NCI-H510A treated with DMSO at 0.1 percent for 48 hours (cell line): ENCODE data around the gene OLFM4.

ENCODE experiments used
- DNase-seq: peaks from one replicate; lab custom pipeline; 2025; lab: John Stamatoyannopoulos, UW

OLFM4 gene

GRCh38 chr13:53014495-53015443 is 13.8 kb upstream of the OLFM4 start:
- no peak for DNase-seq

DNA sequence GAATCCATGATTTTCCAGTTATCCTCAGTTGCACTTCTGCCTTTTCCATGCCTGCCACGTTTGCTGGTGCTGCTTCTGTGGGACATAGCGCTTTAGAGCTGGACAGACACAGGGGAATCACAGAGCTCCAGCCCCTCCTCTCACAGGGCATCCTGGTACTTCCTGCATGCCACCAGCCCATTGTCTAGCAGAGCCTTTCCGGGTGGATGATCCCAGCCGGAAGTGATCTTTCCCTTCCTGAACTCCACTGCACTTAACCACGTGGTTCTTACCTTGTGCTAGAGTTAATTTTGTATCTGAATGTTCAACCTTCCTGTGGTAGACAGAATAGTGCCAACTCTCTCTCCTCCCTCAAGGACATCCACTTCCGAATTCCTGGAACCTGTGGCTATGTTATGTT is 12.6 kb upstream of the OLFM4 start:
- DNase-seq: no peak

DNA sequence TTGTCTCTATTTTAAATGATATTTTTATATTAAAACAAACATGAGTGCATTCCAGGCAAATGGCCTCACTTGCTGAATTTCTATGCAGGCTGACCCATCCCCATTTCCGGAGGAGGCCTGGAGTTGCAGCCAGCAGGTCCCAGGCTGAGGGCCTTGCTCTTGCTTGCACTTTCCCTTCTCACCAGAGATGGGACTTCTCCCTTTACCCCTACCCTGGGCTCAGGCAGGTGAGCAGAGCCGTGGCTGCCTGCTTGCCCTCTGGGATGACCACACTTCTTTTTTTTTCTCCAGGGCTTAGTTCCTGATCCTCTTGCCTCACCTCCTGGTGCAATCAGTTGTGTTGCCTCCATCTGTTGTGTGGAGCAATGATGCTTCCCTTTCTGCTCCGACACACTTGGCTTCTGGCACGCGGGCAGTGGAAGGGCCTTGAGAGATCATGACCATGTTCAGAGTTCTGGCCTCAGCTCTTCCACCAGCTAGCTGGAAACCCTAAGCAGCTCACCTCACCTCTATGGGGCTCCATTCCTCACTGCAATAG is 11.1 kb upstream of the OLFM4 start:
- DNase-seq: no peak

DNA sequence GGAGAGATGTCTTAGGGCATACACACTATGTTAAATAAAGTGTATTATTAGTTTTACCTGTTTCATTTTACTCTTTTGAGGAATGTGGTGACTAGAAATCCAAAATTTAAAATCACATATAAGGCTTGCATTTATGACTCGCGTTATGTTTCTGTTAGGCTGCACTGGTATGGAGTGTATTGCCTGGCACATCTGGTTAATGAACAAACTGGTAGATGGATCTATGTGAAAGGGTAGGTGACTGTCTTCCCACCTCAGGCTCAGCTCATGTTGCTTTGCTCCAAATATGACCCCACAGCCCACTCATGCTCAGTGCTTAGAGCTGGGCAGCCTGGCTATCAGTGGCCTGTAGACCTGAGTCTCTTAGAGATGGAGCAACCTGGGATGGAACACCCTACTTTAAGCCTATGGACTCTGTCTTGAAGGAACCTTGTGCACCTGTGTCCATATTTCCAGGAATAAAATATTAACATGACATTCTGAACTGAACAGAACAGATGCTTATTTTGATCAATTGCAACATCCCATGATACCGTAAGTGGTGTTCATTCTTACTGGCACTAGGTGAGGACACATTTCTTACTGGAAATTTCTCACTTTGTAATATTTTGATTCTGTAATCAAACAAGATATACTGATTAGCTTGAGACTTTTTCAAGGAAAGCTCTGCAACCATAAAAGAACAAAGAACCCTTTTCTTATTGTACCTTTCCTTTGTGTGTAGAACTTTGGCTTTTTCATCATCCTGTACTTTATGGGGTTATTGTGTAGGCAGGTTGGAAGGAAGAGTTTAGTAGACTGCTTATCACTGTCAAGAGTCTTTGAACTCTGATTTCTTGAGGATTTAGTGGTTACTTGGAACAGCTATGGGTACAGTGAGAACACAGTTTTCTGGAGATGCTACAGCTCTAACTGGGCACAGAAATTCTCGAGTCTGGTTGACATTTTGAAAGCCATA is 9.6 kb upstream of the OLFM4 start:
- DNase-seq: no peak

GRCh38 chr13:53020764-53021335 is 7.8 kb upstream of the OLFM4 start:
- no peak for DNase-seq

DNA sequence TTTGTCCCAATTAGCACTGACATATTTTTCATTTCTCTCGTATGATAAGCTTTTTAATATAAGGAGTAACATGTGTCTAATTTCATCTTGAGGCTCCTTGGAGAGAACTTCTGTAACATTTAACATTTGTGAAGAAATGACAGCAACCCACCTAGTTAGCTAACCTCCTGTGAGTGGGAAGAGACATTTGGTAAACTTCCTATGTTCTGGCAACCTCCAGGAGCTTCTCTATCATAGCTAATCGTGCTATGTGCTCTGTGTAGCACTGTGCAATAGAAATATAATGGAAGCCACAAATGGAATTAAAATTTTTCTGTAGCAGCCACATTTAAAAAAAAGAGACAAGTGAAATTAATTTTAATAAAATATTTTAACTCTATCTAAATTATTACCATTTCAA is 5.4 kb upstream of the OLFM4 start:
- no peak for DNase-seq

DNA sequence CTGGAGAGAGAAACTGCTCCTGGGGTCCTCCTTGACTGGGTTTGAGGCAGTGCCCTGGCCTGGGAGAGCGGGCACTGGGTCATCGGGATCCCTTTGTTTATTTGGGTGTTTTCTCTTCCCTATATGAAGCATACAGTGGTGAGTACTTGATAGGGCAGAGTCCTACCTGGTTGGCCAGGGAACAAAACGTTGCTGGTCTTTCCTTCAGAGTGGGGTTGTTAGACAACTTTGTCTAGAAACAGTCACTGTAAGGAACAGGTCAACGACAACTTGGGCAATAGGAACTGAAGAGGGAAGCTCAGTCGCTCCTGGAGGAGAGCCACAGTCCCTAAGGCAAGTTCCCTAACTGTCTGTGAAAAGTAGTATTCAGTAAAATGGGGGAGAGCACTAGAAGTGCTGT is 550 bp upstream of the OLFM4 start:
- DNase-seq: no peak

GRCh38 chr13:53032849-53033248 is 4.2 kb downstream of the OLFM4 start:
- DNase-seq: no peak

GRCh38 chr13:53038993-53039392 is 10.4 kb downstream of the OLFM4 start:
- no peak for DNase-seq

DNA sequence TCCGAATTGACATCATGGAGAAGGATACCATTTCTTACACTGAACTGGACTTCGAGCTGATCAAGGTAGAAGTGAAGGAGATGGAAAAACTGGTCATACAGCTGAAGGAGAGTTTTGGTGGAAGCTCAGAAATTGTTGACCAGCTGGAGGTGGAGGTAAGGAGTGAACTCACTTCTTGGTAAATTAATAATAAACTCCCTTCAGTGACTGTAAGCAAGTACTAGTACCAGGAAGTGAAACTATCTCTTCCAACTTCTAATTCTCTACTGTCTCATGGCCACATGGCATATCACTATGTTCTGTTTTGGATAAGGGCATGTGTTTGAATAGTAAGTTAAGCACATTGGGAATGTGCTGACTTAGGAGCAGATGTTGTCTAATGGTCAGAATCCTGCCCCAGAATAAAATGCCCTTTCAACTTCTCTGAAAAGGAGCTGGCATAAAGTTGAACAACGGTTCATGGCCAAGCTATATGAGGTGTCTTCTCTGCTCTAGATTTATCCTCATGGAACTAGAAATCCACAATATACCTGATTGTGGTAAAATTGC is 13.4 kb downstream of the OLFM4 start:
- no peak for DNase-seq

DNA sequence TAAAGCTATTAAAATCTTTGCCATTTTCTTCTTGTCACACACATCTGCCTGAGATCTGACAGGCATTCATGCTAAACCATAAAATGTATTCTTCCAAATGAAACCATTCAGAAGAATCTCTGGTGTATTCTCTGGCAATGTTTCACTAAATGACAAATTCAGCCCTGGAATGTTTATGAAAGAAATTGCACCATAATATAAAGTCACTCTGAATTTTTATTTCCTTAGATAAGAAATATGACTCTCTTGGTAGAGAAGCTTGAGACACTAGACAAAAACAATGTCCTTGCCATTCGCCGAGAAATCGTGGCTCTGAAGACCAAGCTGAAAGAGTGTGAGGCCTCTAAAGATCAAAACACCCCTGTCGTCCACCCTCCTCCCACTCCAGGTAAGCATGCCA is 14.3 kb downstream of the OLFM4 start:
- no peak for DNase-seq

- DNase-seq: no peak
Measured at GRCh38 chr13:53043398-53043797, 14.8 kb downstream of the OLFM4 start.

GRCh38 chr13:53045189-53045588 is 16.6 kb downstream of the OLFM4 start:
- no peak for DNase-seq

DNA sequence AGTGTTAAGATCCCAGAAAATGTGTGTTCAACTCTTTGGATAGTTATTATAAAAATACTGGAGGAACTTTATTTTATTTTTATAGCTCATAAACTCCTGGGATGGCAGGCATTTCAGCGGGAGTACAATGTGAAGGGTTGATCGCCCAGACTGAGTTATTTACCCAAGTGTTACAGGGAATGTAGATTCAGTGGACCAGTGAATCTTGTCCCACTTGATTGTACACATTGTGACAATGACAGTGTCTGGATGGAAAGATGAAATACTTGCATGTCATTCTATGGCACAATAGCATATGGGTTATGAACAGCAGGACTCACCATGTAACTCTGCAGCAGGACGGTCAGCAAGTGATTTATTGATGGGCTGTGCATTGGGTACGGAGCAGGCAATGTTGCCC is 20.3 kb downstream of the OLFM4 start:
- DNase-seq: no peak

DNA sequence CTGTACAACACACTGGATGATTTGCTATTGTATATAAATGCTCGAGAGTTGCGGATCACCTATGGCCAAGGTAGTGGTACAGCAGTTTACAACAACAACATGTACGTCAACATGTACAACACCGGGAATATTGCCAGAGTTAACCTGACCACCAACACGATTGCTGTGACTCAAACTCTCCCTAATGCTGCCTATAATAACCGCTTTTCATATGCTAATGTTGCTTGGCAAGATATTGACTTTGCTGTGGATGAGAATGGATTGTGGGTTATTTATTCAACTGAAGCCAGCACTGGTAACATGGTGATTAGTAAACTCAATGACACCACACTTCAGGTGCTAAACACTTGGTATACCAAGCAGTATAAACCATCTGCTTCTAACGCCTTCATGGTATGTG is 21.5 kb downstream of the OLFM4 start:
- DNase-seq: no peak

- DNase-seq: no peak
Measured at GRCh38 chr13:53052675-53053074, 24.1 kb downstream of the OLFM4 start.

GRCh38 chr13:53054569-53054968 is 26.0 kb downstream of the OLFM4 start:
- no peak for DNase-seq

DNA sequence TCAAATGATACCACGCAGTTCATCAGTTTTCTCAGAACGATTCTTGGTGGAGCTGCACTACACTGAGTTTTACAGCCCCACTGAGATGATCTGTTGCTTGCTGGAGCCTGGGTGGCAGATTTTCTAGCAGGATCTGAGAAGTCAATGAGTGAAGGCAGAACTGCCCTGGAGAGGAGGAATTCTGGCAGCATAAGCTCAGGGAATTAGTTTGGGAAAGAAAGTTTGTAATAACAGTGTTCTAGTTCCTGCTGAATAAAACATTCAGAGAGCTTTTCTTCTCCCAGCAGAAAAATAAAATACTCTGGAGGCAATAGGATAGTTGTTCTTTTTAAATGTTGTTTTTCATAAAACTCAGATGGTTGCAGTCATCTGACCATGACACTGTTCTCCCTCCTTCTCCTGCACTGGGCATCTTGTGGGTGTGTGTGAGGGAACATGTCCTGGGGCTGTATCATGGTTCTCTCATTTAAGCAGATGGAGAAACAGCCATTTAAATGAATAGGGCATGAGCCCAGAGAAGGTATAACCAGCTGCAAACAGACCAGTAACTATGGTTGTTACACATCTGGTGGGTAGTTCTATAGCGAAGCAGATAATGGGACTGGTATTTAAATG is 29.6 kb downstream of the OLFM4 start:
- DNase-seq: no peak

- no peak for DNase-seq
Measured at GRCh38 chr13:53060840-53061490, 32.4 kb downstream of the OLFM4 start.

- no peak for DNase-seq
Measured at GRCh38 chr13:53064731-53065130, 36.1 kb downstream of the OLFM4 start.

DNA sequence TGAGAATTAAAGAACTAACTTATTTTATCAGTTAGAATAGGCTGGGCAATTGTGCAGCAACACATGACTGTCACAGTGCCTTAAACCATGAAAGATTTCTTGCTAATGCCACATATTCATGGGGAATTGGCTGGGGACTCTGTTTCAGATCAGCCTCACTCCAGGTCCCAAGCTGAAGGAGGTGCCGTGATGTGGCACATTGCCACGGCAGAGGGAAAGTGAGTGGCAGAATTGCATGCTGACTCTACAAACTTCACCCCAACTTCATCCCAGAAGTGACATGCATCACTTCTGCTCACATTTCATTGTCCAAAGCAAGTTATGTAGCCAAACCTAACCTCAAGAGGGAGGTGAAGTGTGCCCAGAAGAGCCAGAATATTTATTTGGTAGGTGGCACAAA is 37.8 kb downstream of the OLFM4 start:
- DNase-seq: no peak
